NCI-H774 (cell line): ENCODE results near the gene ORC2.
"Not testable (repeated sequence)": the region's sequence is repeated elsewhere in the genome, so short reads cannot be mapped to it uniquely, and the experiment has no call there.

Experiments
- DNase-seq: peaks from one replicate; lab custom pipeline; 2025; lab: John Stamatoyannopoulos, UW

Gene ORC2

DNA sequence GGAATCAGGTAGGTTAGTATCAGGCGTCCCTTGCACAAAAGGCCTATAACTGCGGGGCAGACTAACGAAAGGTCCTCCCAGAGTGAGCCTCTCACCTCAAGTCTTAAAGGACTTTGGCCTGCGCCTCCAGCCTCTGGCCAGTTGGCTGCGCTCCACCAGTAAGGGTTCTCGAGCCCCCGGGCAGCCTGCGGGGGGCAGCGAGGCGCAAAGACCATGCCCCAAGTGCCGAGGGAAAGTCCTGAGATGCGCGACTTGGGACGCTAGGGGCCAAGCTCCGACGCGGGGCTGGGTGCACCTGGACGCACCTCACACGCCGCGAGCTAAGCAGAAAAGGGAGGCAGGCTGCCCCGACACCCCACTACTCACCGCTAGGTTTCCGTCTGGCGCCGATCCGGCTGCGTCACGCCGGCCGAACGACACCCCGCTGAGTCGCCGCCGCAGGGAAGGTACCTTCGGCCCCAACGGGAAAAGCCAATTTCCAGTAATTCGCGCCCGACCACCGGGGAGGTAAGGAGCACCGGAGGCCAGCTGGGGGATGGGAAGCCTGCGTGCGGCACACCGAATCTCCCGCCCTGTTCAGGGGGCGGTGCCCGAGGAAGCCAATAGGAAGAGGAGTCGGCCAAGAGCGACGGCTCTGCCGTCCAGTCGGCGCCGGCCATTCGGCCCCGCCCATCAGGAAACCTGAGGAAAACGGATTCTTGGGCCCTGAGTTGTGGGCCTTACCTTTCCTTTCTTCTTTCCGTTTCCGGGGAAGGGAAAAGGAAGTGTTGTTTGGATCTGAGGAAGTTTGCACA lies at the start of gene ORC2:
ORC2 (minus strand) TSS at position 537 of the 794 bp plus-strand sequence. CDS start 5,537 bp downstream, outside the sequence.
- DNase-seq = peak; percentile 93

DNA sequence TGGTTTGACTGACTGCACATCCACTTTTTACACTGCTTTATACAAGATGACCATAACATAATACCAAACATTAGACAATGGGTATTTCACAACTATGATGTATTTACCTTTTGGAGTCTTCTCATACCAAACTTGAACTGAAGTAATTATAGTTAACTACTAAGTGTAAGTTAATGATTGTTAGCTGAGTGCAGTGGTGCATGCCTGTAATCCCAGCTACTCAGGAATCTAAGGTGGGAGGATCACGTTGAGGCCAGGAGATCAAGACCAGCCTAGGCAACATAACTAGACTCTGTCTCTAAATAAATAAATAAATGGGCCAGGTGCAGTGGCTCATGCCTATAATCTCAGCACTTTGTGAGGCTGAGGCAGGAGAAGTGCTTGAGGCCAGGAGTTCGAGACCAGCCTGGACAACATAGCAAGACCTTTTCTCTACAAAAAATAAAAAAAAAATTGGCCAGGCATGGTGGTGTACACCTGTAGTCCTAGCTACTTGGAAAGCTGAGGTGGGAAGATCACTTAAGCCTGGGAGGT lies 44.9 kb upstream of the ORC2 start:
- DNase-seq = no peak

DNA sequence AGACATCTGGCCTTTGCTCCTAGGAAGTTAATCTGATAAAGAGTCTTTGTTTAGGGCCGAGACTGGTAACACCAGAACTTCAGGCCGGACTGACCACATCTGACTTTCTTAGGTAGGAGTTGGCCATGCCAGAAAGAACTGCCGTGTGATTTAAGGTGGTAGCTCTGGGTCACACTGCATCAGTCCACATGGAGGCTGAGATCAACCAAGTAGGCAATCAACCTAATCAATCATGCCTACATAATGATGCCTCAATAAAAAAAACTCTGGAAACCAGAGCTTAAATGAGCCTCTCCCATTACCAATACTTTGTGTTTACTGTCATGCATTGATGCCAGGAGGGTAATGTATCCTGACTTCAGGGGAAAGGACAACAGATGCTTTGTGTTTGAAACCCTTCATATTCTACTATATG lies 44.1 kb upstream of the ORC2 start:
- DNase-seq = no peak

DNA sequence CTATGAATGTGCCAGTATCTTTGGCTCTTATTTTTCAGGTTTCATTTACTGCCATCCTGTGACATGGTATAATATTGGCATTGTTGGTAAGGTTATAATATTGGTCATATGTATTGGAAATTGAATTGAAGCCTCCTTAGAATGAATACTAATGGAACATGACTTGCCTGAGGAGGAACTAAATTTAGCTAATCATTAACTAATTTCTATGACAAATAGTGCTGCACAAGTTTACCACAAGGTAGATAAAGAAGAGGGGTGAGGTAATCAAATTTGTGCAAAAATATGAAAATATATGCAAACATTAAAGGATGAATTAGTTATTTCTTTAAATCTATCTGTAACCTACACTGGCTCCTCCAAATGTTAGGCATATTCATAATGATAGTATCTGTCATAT lies 43.2 kb upstream of the ORC2 start:
- DNase-seq = no peak

DNA sequence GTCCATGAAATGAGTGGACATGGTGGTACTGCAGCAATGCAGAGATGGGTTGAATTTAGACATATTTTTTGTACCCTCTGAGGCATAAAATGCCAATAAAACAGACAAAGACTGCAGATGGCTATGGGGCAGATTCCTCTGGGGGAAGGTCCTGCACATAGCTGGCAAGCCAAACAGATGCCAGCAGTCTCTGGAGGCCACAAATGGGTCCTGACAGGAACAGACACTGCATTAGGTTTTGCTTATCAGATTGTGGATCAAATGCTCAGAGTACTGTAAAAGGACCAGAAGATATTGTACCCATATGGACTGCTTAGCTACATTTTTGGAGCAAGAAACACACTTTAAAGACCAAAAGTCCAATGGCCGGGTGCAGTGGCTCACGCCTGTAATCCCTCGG lies 40.9 kb upstream of the ORC2 start:
- DNase-seq = no peak

DNA sequence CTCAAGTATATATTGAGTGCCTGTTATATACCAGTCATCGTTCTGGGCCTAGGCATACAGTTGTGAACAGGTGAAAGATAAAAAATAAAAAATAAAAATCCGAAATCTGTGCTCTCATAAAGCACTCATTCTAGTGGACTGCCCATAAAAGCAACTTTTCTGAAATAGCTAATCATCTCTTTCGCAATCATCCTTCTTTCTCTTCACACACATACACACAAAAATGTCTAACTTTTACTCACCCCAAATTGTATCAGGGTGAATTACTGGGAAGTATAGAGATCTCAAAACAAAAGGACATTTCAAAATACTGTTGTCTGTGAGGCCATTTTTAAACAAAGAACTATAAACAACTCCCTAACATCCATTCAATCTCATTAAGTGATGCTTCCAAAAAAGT lies 29.6 kb upstream of the ORC2 start:
- DNase-seq = no peak

DNA sequence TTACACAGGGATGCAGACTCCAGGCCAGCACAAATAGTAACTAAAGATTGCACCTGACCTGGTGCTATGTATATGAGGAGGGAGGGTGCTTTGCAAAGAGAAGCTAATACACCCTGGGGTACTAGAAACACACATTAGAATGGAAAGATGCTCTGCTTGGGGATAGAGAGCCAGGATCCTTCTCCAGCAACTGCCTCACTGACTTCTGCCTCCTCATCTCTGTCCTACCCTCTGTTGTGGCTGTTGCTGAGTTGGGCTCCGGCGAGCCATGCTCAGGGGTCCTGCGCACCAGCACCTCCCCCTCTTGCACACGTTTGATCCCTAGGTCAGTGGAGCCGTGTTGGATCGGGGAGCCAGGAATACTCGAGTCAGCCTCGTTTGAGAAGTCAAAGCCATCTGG lies 23.7 kb upstream of the ORC2 start:
- DNase-seq = no peak

DNA sequence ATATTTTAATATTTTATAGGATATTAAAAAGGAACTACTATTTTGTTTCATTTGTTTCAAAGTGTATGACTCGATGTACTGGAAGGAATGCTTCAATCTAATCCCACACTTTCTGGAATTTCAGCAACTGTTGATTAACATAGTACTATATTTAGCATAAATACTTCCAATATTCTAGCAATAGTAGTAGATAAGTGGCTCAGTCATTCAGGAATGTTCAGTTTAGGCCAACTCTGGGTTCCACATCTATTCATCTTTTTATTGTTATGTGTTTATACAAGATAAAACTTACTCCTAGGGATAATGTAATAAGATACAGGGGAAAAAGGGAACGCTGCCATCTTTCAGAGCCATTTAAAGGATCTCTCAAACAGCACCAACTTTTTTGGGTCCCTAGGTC lies 22.3 kb upstream of the ORC2 start:
- no peak for DNase-seq

DNA sequence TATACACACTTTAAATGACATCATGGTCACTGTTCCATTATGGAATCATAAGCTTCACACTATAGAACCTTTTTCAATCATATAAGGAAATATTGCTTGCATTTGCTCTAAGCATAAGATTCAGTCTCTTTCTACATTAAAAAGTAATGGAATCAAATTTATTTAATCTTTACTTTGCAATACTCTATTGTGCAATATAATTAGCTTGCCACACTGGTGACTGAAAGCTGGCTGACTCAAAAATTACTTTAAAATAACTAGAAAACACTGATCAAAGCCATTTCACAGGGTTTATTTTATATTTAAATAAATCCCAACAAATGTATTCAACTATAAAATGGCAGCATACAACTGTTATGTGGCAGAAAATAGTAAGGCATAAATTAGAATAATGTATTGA lies 13.2 kb upstream of the ORC2 start:
- no peak for DNase-seq

DNA sequence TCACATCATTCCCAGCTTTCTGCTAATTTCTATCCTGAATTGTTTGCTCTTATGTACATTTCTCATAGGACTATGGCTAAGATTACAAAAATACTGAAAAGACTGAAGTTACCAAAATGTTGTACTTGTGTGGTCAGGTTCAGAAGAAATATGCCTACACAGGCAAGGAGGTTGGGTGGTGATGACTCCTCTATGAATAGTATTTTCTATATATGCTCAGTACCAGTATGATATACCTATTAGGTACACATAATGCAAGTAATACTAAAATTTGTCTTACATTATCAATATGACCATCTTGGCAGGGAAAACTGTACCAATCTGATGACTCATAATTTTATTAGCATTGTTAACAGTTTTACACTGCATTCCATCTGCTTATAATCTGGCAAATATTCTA lies 12.2 kb upstream of the ORC2 start:
- DNase-seq = no peak

DNA sequence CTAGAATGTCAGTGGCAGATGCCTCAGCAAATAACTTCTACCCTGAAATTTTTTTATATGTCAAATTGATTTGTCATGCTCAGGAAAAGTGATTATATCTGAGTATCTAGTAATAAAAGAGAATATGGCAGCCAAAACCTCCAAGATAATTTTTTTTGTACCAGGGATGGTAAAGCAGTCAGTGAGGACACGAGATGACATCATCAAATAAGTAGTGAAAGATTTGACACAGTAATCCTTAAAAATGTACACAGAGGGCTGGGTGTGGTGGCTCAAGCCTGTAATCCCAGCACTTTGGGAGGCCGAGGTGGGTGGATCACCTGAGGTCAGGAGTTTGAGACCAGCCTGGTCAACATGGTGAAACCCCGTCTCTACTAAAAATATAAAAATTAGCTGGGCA lies 6.6 kb upstream of the ORC2 start:
- not testable (repeated sequence) for DNase-seq

DNA sequence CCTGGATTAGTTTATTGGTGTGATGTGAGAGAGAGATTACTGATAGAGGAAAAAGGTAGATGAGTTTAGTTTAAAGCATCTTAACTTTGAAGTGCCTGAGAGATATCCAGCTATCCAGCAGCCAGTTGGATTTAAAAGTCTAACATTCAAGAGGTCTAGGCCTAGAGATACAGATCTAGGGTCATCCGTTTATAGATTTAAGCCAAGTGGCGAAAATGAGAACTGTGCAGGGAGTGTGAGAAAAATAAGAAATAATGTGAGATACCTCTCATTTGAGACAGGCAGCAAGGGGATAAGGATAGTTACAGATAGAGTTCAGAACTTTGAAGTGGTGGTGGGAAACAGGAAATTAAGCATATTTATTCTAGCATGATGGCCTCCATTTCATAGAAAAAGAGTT lies 5.3 kb upstream of the ORC2 start:
- no peak for DNase-seq

DNA sequence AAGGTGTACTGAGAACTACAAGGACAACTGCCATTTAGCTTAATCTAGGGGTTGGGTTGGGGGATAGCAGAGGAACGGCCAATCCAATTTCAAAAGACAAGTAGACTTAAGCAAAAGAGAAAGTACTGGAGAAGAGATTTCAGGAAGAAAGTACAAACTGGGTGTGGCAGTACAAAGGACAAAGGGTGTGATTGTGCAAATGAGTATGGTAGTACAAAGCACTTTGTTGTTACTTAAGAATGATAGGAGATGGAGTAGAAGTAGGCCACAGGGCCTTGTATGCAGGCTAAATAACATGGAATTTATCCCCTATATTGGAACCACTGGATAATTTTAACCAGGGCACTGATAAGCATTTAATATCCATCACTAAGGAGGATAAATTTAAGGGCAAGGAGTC lies 4.7 kb upstream of the ORC2 start:
- DNase-seq = no peak

DNA sequence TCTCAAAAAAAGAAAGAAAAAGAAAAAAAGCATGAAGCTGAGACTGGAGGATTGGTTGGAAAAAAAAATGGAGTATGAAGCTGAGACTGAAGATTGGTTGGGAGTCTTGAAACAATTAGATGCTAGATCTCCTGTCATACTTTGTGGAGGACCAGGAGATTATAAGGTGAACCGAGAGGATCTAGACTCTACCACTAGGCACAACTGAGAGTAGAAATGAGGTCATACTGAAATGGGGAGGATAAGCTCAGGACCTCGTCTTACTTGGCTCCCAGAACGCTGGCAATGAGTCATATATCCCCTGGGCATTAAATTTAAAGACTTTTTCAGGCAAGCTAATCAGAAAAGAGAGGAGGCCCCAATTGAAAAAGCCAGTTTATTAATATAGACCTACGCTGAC lies 3.3 kb upstream of the ORC2 start:
- DNase-seq = no peak

DNA sequence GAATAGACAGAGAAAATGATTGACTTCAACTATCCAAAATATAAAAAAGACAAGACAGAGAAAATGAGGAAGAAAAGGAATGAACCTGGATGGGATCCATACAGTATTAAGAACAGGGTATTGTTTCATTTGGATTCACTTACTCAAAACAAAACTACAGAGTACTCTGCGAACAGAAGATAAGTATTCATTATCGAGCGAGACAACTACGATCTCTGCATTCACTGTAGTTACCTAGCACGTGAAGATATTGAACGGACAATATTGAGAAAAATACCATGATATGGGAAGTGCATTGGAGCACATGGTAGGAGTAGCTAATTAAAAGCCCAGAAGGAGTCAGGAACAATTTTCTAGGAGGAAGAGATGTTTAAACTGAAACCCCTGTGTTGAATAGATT lies 1.0 kb upstream of the ORC2 start:
- DNase-seq = no peak

DNA sequence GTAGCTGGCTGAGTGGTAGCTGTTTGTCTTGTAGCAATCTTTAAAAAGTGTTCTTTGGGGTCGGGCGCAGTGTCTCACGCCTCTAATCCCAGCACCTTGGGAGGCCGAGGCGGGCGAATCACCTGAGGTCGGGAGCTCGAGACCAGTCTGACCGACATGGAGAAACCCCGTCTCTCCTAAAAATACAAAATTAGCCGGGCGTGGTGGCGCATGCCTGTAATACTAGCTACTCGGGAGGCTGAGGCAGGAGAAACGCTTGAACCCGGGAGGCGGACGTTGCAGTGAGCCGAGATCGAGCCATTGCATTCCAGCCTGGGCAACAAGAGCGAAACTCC lies 425 bp upstream of the ORC2 start:
- DNase-seq = not testable (repeated sequence)

DNA sequence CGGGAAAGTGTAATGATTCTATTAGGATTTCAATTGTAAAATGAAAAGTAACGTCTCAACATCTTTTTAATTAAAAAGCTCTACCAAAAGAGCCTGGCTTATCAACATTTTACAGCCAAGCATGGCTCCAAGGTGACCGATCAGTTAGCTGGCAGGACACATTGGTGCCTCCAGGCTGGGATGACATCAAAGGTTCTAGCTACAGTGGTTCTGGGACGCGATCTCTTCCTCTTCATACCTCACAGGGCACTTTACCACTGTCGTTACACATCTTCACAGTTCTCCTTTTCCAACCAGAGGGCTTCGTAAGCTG lies 693 bp downstream of the ORC2 start:
- no peak for DNase-seq

DNA sequence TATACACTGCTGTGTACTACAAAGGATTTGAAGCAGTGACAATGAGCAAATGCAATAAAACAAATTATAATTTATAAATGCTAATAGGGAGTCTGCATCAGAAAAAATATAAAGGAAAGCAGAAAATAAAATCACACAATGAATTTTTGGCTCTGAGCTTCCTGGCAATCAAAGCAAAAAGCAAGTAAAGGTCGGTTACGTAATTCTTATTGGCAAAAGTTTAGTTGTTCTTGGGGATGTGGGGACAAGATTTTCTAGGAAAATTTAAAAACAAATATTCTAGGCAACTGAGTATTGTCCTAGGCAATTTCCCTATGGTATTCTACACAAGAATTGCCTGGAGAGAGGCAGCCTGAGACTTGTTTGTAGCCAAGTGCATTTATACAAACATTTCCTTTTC lies 1.8 kb downstream of the ORC2 start:
- DNase-seq = no peak

DNA sequence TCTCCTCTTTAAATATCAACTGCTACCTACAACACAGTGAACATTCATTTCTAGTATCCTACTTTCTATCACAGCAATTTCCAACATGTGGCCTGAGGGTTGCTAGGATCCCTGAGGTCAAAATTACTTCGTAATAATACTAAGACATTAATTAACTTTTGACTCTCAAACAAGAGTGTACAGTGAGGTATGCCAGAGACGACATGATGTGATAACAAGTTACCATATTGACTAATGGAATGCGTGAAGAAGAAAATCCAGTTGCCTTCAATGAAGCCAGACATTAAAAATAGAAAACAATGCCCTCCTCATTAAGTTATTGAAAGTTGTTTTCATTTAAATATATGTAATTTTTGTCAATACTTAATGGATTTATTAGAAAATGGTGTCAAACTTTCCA lies 13.1 kb downstream of the ORC2 start:
- DNase-seq = no peak

DNA sequence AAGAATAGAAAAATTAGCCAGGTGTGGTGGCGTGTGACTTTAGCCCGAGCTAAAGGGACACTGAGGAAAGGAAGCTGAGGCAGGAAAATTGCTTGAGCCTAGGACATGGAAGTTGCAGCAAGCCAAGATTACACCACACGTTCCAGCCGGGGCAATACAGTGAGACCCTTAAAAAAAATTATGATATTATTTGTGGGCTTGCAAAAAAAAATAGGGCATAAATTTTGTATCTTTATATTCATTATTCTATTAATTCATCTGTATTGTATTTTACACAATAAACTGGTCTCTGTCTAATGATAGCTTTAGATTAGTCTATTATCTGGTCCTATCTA lies 18.1 kb downstream of the ORC2 start:
- no peak for DNase-seq

DNA sequence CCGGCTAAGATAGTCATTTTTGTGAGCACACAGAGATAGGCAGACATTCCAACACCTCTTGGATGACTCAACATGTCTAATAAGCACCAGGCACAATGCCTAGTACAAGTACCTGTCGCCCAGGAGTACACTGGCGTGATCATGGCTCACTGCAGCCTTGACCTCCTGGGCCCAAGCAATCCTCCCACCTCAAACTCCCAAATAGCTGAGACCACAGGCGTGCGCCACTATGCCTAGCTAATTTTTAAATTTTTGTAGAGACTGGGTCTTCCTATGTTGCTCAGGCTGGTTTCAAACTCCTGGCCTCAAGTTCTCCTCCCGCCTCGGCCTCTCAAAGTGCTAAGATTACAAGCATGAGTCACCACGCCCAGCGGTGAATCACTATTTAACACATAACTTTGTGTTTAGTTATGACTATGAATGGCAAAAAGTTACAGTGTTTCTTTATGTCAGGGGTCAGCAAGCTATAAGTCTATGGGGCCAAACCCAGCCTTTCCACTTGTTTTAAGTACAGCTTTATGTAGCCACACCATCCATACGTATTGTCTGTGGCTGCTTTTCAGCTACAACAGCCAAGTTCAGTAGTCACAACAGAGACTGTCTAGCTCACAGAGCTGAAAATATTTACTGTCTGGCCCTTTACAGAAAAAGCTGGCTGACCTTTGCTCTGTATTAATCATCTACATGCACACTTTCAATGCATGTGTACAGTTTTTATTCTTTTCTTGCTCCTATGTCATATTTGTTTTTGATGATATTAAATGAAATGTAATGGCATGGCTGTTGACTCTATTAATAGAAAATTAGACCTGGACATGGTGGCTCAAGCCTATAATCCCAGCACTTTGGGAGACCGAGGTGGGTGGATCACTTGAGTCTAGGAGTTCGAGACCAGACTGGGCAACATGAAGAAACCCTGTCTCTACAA lies 18.7 kb downstream of the ORC2 start:
- DNase-seq = no peak

DNA sequence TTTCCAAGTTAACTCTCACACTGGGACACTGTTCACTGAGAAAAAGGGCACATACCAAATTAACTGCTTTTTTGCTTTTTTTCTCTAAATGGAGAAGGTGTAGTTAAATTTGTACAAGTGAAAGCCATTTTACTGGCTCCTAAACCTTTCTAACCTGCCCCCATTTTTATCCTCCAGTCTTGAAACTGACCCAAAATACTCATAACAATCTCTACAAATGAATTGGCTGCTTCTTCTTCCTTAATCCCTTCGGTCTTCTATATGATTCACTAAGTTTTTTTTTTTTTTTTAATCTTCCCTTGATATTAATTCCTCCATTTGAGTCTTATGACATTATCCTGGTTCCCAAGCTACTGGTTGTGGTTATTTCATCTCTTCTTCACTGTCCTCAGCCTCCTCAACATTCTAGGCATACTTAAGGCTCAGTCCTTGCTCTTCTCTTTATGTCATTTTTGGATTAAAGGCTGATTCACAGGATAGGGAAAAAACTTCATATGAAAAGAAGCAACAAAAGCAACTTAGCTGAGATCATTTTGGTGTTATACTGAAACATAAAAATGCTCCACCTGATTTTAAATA lies 19.8 kb downstream of the ORC2 start:
- DNase-seq = no peak

DNA sequence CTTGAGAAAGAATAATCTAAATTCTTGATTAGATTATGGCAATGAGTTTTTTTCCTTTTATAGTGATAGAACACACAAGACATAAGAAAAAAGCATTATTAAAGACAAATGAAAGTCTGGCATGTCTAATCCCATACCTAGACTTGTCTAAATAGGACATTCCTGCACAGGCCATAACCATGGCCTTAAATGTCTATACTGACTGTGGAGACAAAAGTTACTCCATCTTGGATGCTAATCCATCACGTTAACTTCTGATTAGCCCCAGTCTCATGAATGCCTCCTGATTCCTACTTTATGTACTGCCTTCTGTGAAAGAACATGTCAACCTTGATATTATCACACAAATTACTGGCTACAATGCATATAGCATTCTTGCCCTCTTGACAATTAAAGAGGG lies 23.6 kb downstream of the ORC2 start:
- DNase-seq = no peak
